B cell (primary cell): Measurements from ENCODE around the gene ARMC9. TPM values are rescaled to one million over a fixed set of nuclear protein-coding genes. Genes with fewer than 3 reads are reported as not detected.

Experiments
- ATAC-seq: fragments of 200-7000 bp; cut with Tn5 transposase; one replicate; pipeline ENCODE4 v1.10.0; 2021; ENCODE audit warnings: low read depth, mild to moderate bottlenecking, moderate number of reproducible peaks, moderate library complexity
- CTCF ChIA-PET: fragments of 350-600 bp; sonication (Branson Sonifier 250); formaldehyde crosslinking; loops from one replicate; lab custom pipeline; 2021; ENCODE audit warnings: antibody characterized with exemption, inconsistent platforms; lab: Charles Lee
- POLR2A ChIA-PET: fragments of 350-600 bp; sonication (Branson Sonifier 250); formaldehyde crosslinking; loops from one replicate; lab custom pipeline; 2021; ENCODE audit warnings: antibody characterized with exemption; lab: Charles Lee
- DNase-seq: peaks from one replicate; pipeline ENCODE4 v3.0.0; 2013
- H2AFZ ChIP-seq: 2 replicates; pipeline ENCODE4 v1.6.1; 2012; ENCODE audit warnings: mild to moderate bottlenecking, low read depth, low read length; ENCODE audit not compliant: insufficient read depth, poor library complexity, severe bottlenecking
- H3K27ac ChIP-seq, 2 donors: 1 replicate in 1 of 2; 2 replicates in 1 of 2; pipeline ENCODE4 v1.5.1; 2012 to 2013; ENCODE audit warnings: low read length in 2 of 2, mild to moderate bottlenecking in 2 of 2, moderate library complexity in 1 of 2
- H3K27me3 ChIP-seq, 4 experiments: fragments of 200-600 bp in 1 of 4; sonication (generic) in 1 of 4; replicated peaks in 1 of 4; 1 replicate in 2 of 4; 2 replicates in 2 of 4; pipeline versions ENCODE4 v1.6.1 to v1.7.0; 2013 to 2016; ENCODE audit warnings: low read length in 3 of 4, mild to moderate bottlenecking in 2 of 4, mixed read lengths in 1 of 4, moderate library complexity in 1 of 4; ENCODE audit not compliant: insufficient read depth in 4 of 4, control insufficient read depth in 3 of 4; ENCODE audit errors: control extremely low read depth in 1 of 4
- H3K36me3 ChIP-seq, 2 experiments: replicated peaks in 1 of 2; 1 replicate in 1 of 2; 2 replicates in 1 of 2; pipeline versions ENCODE4 v1.6.1 to v1.7.1; 2013; ENCODE audit warnings: low read length in 1 of 2; ENCODE audit not compliant: insufficient read depth in 2 of 2, control insufficient read depth in 1 of 2; ENCODE audit errors: control extremely low read depth in 1 of 2, extremely low read depth in 1 of 2
- H3K4me1 ChIP-seq, 2 donors: fragments of 200-600 bp in 1 of 2; sonication (generic) in 1 of 2; 1 replicate in 1 of 2; 2 replicates in 1 of 2; pipeline versions ENCODE4 v1.5.1 to v1.6.1; 2013 to 2017; ENCODE audit warnings: low read length in 2 of 2; ENCODE audit not compliant: control insufficient read depth in 2 of 2, insufficient read depth in 2 of 2
- H3K4me2 ChIP-seq: replicated peaks from 2 replicates; pipeline ENCODE3; 2012; ENCODE audit warnings: mild to moderate bottlenecking, low read depth, low read length; ENCODE audit not compliant: poor library complexity, severe bottlenecking
- H3K4me3 ChIP-seq, 5 experiments: fragments of 200-600 bp in 1 of 5; sonication (generic) in 1 of 5; 1 replicate in 3 of 5; 2 replicates in 2 of 5; pipeline versions ENCODE4 v1.5.1 to v1.7.0; 2011 to 2016; ENCODE audit warnings: low read length in 4 of 5, mild to moderate bottlenecking in 4 of 5, low read depth in 2 of 5, control low read depth in 1 of 5, moderate library complexity in 1 of 5; ENCODE audit not compliant: insufficient read depth in 1 of 5; ENCODE audit errors: control extremely low read depth in 1 of 5, extremely low read depth in 1 of 5
- H3K79me2 ChIP-seq: fragments of 200-600 bp; sonication (generic); one replicate; pipeline ENCODE4 v1.6.0; 2016; ENCODE audit warnings: low read length; ENCODE audit not compliant: control insufficient read depth, insufficient read depth
- H3K9ac ChIP-seq: fragments of 200-600 bp; sonication (generic); 2 replicates; pipeline ENCODE4 v1.6.1; 2017; ENCODE audit warnings: mild to moderate bottlenecking, low read length, moderate library complexity
- H3K9me3 ChIP-seq, 3 donors: one replicate each; pipeline versions ENCODE4 v1.6.1 to v1.7.1; 2013; ENCODE audit warnings: low read length in 2 of 3; ENCODE audit not compliant: control insufficient read depth in 2 of 3, insufficient read depth in 1 of 3; ENCODE audit errors: control extremely low read depth in 1 of 3
- H4K20me1 ChIP-seq: 2 replicates; pipeline ENCODE4 v1.6.0; 2012; ENCODE audit warnings: mild to moderate bottlenecking, low read length; ENCODE audit not compliant: insufficient read depth, control insufficient read depth, poor library complexity, severe bottlenecking
- H3K27ac Mint-ChIP-seq: one replicate; pipeline ENCODE4 v1.8.0; 2021; ENCODE audit warnings: mixed read lengths
- H3K27me3 Mint-ChIP-seq: one replicate; pipeline ENCODE4 v1.8.0; 2021; ENCODE audit warnings: mixed read lengths
- H3K4me1 Mint-ChIP-seq: one replicate; pipeline ENCODE4 v1.8.0; 2021; ENCODE audit warnings: mixed read lengths
- H3K4me3 Mint-ChIP-seq: one replicate; pipeline ENCODE4 v1.8.0; 2021; ENCODE audit warnings: mixed read lengths
- H3K9me3 Mint-ChIP-seq: one replicate; pipeline ENCODE4 v1.8.0; 2022; ENCODE audit warnings: mixed read lengths; ENCODE audit not compliant: insufficient read depth
- CTCF ChIP-seq: fragments of 200-600 bp; IDR thresholded peaks from one replicate; pipeline ENCODE4 v1.8.0; 2022; ENCODE audit warnings: antibody characterized with exemption, mild to moderate bottlenecking
- EZH2 ChIP-seq: IDR thresholded peaks from 2 replicates; pipeline ENCODE4 v1.6.1; 2012; ENCODE audit warnings: borderline replicate concordance, low read depth, mild to moderate bottlenecking, moderate library complexity, low read length; ENCODE audit not compliant: insufficient read depth, poor library complexity, severe bottlenecking
- WGBS: methylation state at CpG from one replicate; pipeline ENCODE4 v1.1.5; 2013; ENCODE audit warnings: missing lambda C conversion rate; ENCODE audit not compliant: insufficient coverage; 5-methylcytosine and 5-hydroxymethylcytosine counted together
- intact Hi-C: fragments of 100-400 bp; cut with micrococcal nuclease; formaldehyde crosslinking; loops from one replicate; pipeline ENCODE4 v1.10.0; 2022
- polyA plus RNA-seq: library from polyadenylated mRNA; depleted of rRNA; stranded (reverse); fragments of >200 nt; gene quantifications from 2 replicates; pipeline ENCODE4 v1.2.3, GENCODE V29; 2012
- total RNA-seq, 2 donors: library from RNA; stranded (reverse); fragments of 120-200 nt in 1 of 2; gene quantifications; 1 replicate in 1 of 2; 2 replicates in 1 of 2; pipeline versions ENCODE4 v1.2.3 to v1.2.4, GENCODE V29; 2013 to 2022

The ARMC9 gene
- total and polyA plus RNA-seq, 2 donors (not counting 1 experiment from before 2014, with no cell fraction given): 0.40 to 5.4 TPM

DNA sequence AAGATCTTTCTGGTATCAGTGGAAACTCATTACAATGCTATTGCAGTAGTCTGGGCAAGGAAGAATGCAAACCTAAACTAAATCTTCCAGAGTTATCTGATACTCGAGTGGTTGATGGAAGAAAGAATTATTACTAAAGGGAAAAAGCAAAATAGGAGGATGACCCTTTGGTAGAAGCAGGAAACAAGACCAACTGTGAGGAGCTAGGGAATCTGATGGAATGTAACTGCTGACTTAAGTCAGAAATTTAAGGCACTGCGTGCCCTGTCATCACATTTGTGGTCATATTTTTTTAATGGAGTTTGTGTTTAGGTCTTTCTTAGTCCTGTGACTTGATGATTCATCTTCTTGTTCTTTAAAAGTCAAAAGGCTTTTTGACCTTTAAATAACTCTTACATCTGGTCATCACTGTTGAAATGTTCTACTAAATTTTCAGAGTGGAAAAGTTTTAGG is 36.5 kb upstream of the ARMC9 start:
- ATAC-seq (no peak), DNase-seq (no peak)
- intact Hi-C loops: no loop called here
- no peak overlapping the region for H3K4me2 ChIP-seq
- no peaks in the 10 kb centered on the region for H3K27me3 ChIP-seq
- H3K9me3 ChIP-seq: no peaks in the 10 kb centered on the region
- H3K4me1 ChIP-seq: no peaks in the 10 kb centered on the region
- H3K4me1 Mint-ChIP-seq: peaks cover 7% of the 10 kb centered on the region
- H3K27ac ChIP-seq: no peak overlapping the region
- H3K27ac Mint-ChIP-seq: no peak overlapping the region
- TF ChIP-seq EZH2: no peak
- no peak for TF ChIP-seq CTCF
- WGBS: 80% methylated on average over 1 of the region's 2 CpGs
- ChIA-PET POLR2A (no interaction called here), CTCF (interaction anchor here (0.7 kb wide), 1 partner anchor 308 kb away, joined by 3 read pairs; no protein-coding TSS in a partner anchor)
- no peaks in the 10 kb centered on the region for H3K9me3 Mint-ChIP-seq
- no peak overlapping the region for H3K4me3 Mint-ChIP-seq
- H3K79me2 ChIP-seq: no peaks in the 10 kb centered on the region
- no peak overlapping the region for H3K4me3 ChIP-seq
- H3K36me3 ChIP-seq: peaks cover 0 to 35% of the 10 kb centered on the region in 2 experiments
- no peaks in the 10 kb centered on the region for H3K27me3 Mint-ChIP-seq
- no peak overlapping the region for H2AFZ ChIP-seq
- H3K9ac ChIP-seq: no peak overlapping the region
- H4K20me1 ChIP-seq: no peaks in the 10 kb centered on the region

DNA sequence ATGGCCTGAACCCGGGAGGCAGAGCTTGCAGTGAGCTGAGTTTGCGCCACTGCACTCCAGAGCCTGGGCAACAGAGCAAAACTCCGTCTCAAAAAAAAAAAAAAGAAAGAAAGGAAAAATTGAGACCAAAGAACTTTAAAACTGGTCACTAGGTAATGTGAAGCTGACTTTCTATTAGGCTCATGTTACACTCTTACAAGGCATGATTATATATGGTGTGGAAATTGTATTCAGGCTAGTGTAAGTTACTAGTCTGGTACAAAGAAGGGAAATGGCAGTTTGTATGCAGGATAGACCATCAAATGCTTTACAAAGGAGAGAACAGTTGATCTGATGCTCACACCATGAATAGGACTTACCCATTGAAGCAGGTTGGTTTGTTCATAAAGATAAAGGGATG is 35.4 kb upstream of the ARMC9 start:
- no peaks in the 10 kb centered on the region for H3K27me3 ChIP-seq
- no peak for DNase-seq
- peaks cover 0 to 44% of the 10 kb centered on the region in 2 experiments for H3K36me3 ChIP-seq
- WGBS: 100% methylated on average over 3 of the region's 3 CpGs
- TF ChIP-seq EZH2: no peak
- TF ChIP-seq CTCF: no peak
- no peak overlapping the region for H3K4me3 ChIP-seq
- no peaks in the 10 kb centered on the region for H3K79me2 ChIP-seq
- intact Hi-C loops: no loop called here
- Mint-ChIP-seq H3K27ac (no peak overlapping the region), H3K27me3 (no peaks in the 10 kb centered on the region), H3K9me3 (no peaks in the 10 kb centered on the region), H3K4me3 (no peak overlapping the region), H3K4me1 (peaks cover 8% of the 10 kb centered on the region)
- ChIA-PET POLR2A (no interaction called here), CTCF (no interaction called here)
- H4K20me1 ChIP-seq: no peaks in the 10 kb centered on the region
- H2AFZ ChIP-seq: no peak overlapping the region
- H3K9ac ChIP-seq: no peak overlapping the region
- no peak overlapping the region for H3K27ac ChIP-seq
- no peak overlapping the region for H3K4me2 ChIP-seq
- ATAC-seq: no peak
- H3K4me1 ChIP-seq: no peaks in the 10 kb centered on the region
- no peaks in the 10 kb centered on the region for H3K9me3 ChIP-seq
